GM12801 (cell line): ENCODE results near the gene AKAP9.

Experiments
- CTCF ChIP-seq: IDR thresholded peaks from one replicate; pipeline ENCODE4 v1.5.1; 2011; ENCODE audit warnings: control low read depth; ENCODE audit not compliant: insufficient read length; ENCODE audit errors: extremely low read depth

AKAP9 gene

GRCh38 chr7:92108821-92109220 is 168.2 kb downstream of the AKAP9 start:
- TF ChIP-seq CTCF, result no peak

DNA sequence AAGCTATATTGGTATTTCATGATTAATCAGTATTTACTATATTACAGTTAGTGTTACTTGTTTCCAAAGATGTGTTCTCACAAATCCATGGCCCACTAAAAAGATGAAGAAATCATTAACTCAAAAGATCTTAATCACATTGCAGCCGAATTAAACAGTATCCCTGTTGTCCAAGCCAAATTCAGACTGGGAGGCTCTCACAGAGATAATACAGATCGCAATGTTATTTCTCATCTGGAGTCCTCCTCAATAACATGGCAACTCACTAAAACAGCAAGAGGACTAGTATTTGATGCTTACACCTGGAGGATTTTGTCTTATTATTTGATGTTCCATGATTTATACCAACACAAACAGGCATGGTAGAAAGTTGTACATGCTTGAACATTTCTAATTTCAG is 170.2 kb downstream of the AKAP9 start:
- no peak for TF ChIP-seq CTCF

- no peak for TF ChIP-seq CTCF
Observed at GRCh38 chr7:92115821-92116220, 175.2 kb downstream of the AKAP9 start.

- TF ChIP-seq CTCF, result no peak
Observed at GRCh38 chr7:92116949-92117348, 176.3 kb downstream of the AKAP9 start.

GRCh38 chr7:92119213-92119759 is 178.6 kb downstream of the AKAP9 start:
- no peak for TF ChIP-seq CTCF

GRCh38 chr7:92121681-92122080 is 181.0 kb downstream of the AKAP9 start:
- no peak for TF ChIP-seq CTCF

- TF ChIP-seq CTCF, result no peak
Observed at GRCh38 chr7:92131093-92131492, 190.4 kb downstream of the AKAP9 start.
